ENCODE measurements around the gene CHRM1.

- TF ChIP-seq, protein P1, sequence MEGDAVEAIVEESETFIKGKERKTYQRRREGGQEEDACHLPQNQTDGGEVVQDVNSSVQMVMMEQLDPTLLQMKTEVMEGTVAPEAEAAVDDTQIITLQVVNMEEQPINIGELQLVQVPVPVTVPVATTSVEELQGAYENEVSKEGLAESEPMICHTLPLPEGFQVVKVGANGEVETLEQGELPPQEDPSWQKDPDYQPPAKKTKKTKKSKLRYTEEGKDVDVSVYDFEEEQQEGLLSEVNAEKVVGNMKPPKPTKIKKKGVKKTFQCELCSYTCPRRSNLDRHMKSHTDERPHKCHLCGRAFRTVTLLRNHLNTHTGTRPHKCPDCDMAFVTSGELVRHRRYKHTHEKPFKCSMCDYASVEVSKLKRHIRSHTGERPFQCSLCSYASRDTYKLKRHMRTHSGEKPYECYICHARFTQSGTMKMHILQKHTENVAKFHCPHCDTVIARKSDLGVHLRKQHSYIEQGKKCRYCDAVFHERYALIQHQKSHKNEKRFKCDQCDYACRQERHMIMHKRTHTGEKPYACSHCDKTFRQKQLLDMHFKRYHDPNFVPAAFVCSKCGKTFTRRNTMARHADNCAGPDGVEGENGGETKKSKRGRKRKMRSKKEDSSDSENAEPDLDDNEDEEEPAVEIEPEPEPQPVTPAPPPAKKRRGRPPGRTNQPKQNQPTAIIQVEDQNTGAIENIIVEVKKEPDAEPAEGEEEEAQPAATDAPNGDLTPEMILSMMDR (IDR thresholded peaks at IDR 0.05), result no peak
- TF ChIP-seq EZH2 (IDR thresholded peaks at IDR 0.05), result no peak
Observed at GRCh38 chr11:62908468-62909072, 12.6 kb downstream of the CHRM1 start.

All from neural progenitor cell (in vitro differentiated cells).